ENCODE results near the gene SLC35A2.

Gene SLC35A2

GRCh38 chrX:48939524-48940228 is 28.2 kb upstream of the SLC35A2 start:
- no peak for TF ChIP-seq CTCF (IDR thresholded peaks at IDR 0.05; ENCODE audit: unreplicated experiment in 3 of 3)
- Mint-ChIP-seq H3K4me1 (peaks cover 7% of the 10 kb centered on the region), H3K4me3 (no peak overlapping the region), H3K27ac (no peak overlapping the region), H3K27me3 (ENCODE audit: low read depth) (no peaks in the 10 kb centered on the region), H3K36me3 (ENCODE audit: low read depth) (peaks cover 32% of the 10 kb centered on the region), H3K9me3 (peaks cover 5% of the 10 kb centered on the region)

- TF ChIP-seq CTCF (IDR thresholded peaks at IDR 0.05; ENCODE audit: unreplicated experiment in 3 of 3) = no peak
- Mint-ChIP-seq H3K27me3 (ENCODE audit: low read depth) (no peaks in the 10 kb centered on the region), H3K27ac (peak overlapping the region in 1 of 3 experiments; percentile 2), H3K9me3 (peaks cover 9% of the 10 kb centered on the region), H3K4me1 (peaks cover 7% of the 10 kb centered on the region), H3K4me3 (no peak overlapping the region), H3K36me3 (ENCODE audit: low read depth) (peaks cover 40% of the 10 kb centered on the region)
These were observed 27.4 kb upstream of the SLC35A2 start for GRCh38 chrX:48938721-48939425.

GRCh38 chrX:48937054-48937907 is 25.8 kb upstream of the SLC35A2 start:
- Mint-ChIP-seq H3K27me3 (ENCODE audit: low read depth) (no peaks in the 10 kb centered on the region), H3K36me3 (ENCODE audit: low read depth) (peaks cover 39% of the 10 kb centered on the region), H3K4me3 (no peak overlapping the region), H3K27ac (no peak overlapping the region), H3K4me1 (peaks cover 7% of the 10 kb centered on the region), H3K9me3 (peaks cover 13% of the 10 kb centered on the region)
- TF ChIP-seq CTCF (IDR thresholded peaks at IDR 0.05; ENCODE audit: unreplicated experiment in 3 of 3) = no peak

GRCh38 chrX:48936429-48937053 is 25.1 kb upstream of the SLC35A2 start:
- peaks cover 7% of the 10 kb centered on the region for H3K4me1 Mint-ChIP-seq
- H3K9me3 Mint-ChIP-seq = peaks cover 13% of the 10 kb centered on the region
- TF ChIP-seq CTCF (IDR thresholded peaks at IDR 0.05; ENCODE audit: unreplicated experiment in 3 of 3) = no peak
- peaks cover 33% of the 10 kb centered on the region for H3K36me3 Mint-ChIP-seq (ENCODE audit: low read depth)
- H3K4me3 Mint-ChIP-seq = no peak overlapping the region
- no peaks in the 10 kb centered on the region for H3K27me3 Mint-ChIP-seq (ENCODE audit: low read depth)
- no peak overlapping the region for H3K27ac Mint-ChIP-seq

- H3K4me3 Mint-ChIP-seq = no peak overlapping the region
These were observed 23.8 kb upstream of the SLC35A2 start for GRCh38 chrX:48935301-48935670.

More at GRCh38 chrX:48935301-48935670, 23.8 kb upstream of the SLC35A2 start:
- peaks cover 39% of the 10 kb centered on the region for H3K36me3 Mint-ChIP-seq (ENCODE audit: low read depth)
- no peak overlapping the region for H3K27ac Mint-ChIP-seq
- no peaks in the 10 kb centered on the region for H3K27me3 Mint-ChIP-seq (ENCODE audit: low read depth)
- peaks cover 7% of the 10 kb centered on the region for H3K4me1 Mint-ChIP-seq
- peaks cover 13% of the 10 kb centered on the region for H3K9me3 Mint-ChIP-seq
- TF ChIP-seq CTCF (IDR thresholded peaks at IDR 0.05; ENCODE audit: unreplicated experiment in 3 of 3) = no peak
